Liver (tissue), 3 donors: ENCODE data around the gene MYO1C.

ENCODE experiments used
- ATF3 ChIP-seq: IDR thresholded peaks from 2 replicates; pipeline ENCODE4 v1.6.1; 2016; ENCODE audit warnings: antibody characterized with exemption
- CTCF ChIP-seq: fragments of 150-350 bp; IDR thresholded peaks from 2 replicates; pipeline ENCODE4 v1.5.1; 2017; ENCODE audit warnings: improper control_type of control experiment, low read depth, low read length; ENCODE audit not compliant: missing input control
- GABPA ChIP-seq, 2 donors: IDR thresholded peaks in 1 of 2; conservative IDR thresholded peaks in 1 of 2; 2 replicates each; pipeline ENCODE4 v1.6.1; 2016; ENCODE audit warnings: antibody characterized with exemption in 2 of 2, mild to moderate bottlenecking in 1 of 2, moderate library complexity in 1 of 2
- HNF4A ChIP-seq, 2 donors: conservative IDR thresholded peaks; 2 replicates each; pipeline ENCODE4 v1.6.1; 2016; ENCODE audit warnings: antibody characterized with exemption in 2 of 2, mild to moderate bottlenecking in 2 of 2
- HNF4G ChIP-seq: IDR thresholded peaks from 2 replicates; pipeline ENCODE4 v1.6.1; 2016; ENCODE audit warnings: antibody characterized with exemption
- JUND ChIP-seq, 2 donors: IDR thresholded peaks; 2 replicates each; pipeline ENCODE4 v1.6.1; 2016; ENCODE audit warnings: antibody characterized with exemption in 2 of 2
- MAX ChIP-seq: IDR thresholded peaks from 2 replicates; pipeline ENCODE4 v1.6.1; 2016; ENCODE audit warnings: antibody characterized with exemption
- RAD21 ChIP-seq, 2 donors: IDR thresholded peaks; 2 replicates each; pipeline ENCODE4 v1.6.1; 2016; ENCODE audit warnings: antibody characterized with exemption in 2 of 2, mild to moderate bottlenecking in 2 of 2
- REST ChIP-seq: IDR thresholded peaks from 2 replicates; pipeline ENCODE4 v1.6.1; 2016; ENCODE audit warnings: antibody characterized with exemption, mild to moderate bottlenecking
- SP1 ChIP-seq: IDR thresholded peaks from 2 replicates; pipeline ENCODE4 v1.6.1; 2018; ENCODE audit warnings: antibody characterized with exemption, mild to moderate bottlenecking
- TAF1 ChIP-seq: conservative IDR thresholded peaks from 2 replicates; pipeline ENCODE4 v1.6.1; 2016; ENCODE audit warnings: antibody characterized with exemption, mild to moderate bottlenecking
- YY1 ChIP-seq: IDR thresholded peaks from 2 replicates; pipeline ENCODE4 v1.6.1; 2016; ENCODE audit warnings: antibody characterized with exemption, mild to moderate bottlenecking
- donor health status: healthy.
- donor health status: healthy.

GRCh38 chr17:1495265-1495989, 2.9 kb upstream of the MYO1C start:
- TF ChIP-seq CTCF (no peak), REST (no peak), YY1 (no peak), MAX (no peak), RAD21 (IDR thresholded peaks at IDR 0.05) (no peak), TAF1 (no peak), SP1 (no peak), GABPA (IDR thresholded peaks at IDR 0.05 in 1 of 2, conservative IDR thresholded peaks at IDR 0.05 in 1 of 2) (no peak), JUND (IDR thresholded peaks at IDR 0.05) (no peak), ATF3 (no peak), HNF4A (conservative IDR thresholded peaks at IDR 0.05) (no peak), HNF4G (no peak)
